HG03039 (cell line): ENCODE measurements around the gene OR1E1.
"Not testable (repeated sequence)": the region's sequence is repeated elsewhere in the genome, so short reads cannot be mapped to it uniquely, and the experiment has no call there.

ENCODE experiments used
- ATAC-seq: cut with Tn5 transposase; IDR thresholded peaks from one replicate; pipeline ENCODE4 v1.9.1; 2021; ENCODE audit warnings: mild to moderate bottlenecking, moderate library complexity; ENCODE audit not compliant: unreplicated experiment

Gene OR1E1, protein sequence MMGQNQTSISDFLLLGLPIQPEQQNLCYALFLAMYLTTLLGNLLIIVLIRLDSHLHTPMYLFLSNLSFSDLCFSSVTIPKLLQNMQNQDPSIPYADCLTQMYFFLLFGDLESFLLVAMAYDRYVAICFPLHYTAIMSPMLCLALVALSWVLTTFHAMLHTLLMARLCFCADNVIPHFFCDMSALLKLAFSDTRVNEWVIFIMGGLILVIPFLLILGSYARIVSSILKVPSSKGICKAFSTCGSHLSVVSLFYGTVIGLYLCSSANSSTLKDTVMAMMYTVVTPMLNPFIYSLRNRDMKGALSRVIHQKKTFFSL

DNA sequence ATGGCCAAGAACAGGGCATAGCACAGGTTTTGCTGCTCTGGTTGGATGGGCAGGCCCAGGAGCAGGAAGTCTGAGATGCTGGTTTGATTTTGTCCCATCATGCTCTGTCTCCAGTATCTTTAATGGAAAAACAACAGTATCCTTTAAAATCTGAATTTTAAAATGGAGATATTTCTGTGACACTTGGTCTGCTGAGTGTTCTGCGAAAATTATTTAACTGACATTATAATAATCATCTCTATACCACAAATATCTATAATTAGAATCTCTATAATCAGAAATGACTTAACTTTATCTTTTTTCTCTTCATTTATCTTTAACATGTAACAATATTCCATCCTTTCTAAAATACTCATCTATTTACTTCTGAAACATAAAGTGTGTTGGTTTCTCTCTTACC is at the start of gene OR1E1:
Gene OR1E1, minus strand, starts transcription at position 101 of the 400 bp plus-strand sequence. Its CDS starts 0 bp downstream, at position 101.
- ATAC-seq: no peak

DNA sequence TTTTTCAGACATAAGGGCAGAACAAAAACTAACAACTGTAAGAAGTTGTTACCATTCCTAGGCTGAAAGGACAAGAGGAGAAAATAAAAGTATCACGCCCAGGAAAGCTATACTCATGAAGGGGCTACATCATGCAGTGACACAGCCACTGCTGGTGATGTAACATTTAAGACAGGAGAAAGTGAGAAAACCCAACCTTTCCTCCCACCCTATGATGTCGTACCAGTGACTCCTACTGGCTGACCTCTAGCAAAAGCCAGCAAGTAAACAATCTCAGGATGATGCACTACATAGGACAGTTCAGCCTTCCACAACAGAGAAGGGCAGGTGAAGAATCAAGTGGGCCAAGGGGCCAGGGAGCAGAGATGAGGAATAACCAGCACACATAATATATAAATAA is 49.4 kb upstream of the OR1E1 start:
- no peak for ATAC-seq

DNA sequence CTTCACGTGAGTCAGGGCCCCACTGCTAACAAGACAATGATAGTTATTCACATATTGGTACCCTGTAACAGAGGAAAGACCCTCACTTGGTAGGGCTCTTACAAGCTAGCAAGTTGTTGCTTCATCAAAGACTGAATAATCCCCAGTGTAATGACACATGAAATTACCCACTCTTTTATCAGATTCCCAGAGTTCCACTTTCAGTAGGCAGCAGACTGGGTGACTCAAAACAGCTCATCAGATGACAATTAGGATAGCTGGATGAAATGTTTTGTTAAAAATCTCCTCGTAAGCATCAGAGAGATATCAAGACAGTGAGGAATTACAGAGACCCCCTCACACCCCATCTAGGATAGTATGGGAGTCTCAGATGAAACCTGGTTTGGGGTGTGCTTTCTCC is 42.2 kb upstream of the OR1E1 start:
- ATAC-seq: no peak

DNA sequence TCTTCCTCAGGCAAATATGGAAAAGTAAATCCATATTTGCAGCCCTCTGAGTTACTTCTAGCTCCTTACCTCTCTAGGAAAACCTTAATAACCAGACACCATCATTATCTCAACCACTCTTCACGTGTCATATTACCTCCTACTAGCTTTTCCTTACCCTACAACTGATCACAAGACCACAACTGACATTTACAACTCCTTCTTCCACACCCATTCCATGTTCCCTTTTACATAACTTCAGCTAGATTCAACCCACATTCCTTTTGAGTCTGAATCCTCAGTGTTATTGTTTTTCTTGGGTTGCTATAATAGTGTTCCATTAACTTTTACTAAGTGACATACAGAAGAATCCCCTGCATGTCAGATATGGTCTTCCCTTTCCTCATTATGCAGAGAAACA is 40.2 kb upstream of the OR1E1 start:
- no peak for ATAC-seq

DNA sequence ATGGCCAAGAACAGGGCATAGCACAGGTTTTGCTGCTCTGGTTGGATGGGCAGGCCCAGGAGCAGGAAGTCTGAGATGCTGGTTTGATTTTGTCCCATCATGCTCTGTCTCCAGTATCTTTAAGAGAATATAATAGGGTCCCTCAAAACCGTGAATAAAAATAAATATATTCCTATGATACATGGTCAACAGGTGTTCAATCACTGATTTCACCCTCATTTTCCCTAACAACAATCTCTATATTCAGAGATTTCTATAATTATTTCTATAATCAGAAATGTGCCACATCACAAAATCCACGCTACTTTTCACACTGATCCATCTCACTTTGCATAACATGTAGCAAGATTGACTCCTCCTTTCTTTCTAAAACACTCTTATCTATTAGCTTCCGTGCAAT is 35.5 kb upstream of the OR1E1 start, which contains the start of gene OR1E2:
Gene OR1E2, minus strand, starts transcription at position 101 of the 400 bp plus-strand sequence. Its CDS starts 0 bp downstream, at position 101.
- no peak for ATAC-seq

DNA sequence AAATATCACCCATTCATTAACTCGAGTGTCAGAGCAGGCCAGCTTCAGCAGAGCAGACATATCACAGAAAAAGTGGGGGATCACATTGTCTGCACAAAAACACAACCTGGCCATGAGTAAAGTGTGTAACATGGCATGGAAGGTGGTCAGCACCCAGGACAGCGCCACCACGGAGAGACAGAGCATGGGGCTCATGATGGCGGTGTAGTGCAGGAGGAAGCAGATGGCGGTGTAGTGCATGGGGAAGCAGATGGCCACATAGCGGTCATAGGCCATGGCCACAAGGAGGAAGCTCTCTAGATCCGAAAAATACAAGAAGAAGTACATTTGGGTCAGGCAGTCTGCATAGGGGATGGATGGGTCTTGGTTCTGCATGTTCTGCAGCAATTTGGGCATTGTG is 35.0 kb upstream of the OR1E1 start:
- not testable (repeated sequence) for ATAC-seq

DNA sequence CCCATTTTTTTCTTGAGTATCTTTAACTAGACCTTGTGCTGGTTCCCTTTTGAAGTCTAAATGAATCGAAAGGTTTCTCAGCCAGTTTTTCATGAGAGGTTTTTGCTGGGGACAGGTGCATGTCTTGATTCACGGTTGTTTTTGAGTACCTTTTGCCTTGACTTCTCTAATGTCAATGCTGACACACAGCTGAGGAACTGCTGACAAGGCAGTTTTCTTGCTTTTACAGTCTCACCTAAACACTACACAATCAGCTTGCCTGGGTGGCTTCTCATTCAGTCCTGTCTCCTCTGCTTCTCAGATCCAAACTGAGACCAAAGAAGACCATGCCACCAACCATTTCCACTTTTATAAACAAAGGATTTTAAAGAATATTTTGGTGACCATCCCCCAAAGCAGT is 20.0 kb upstream of the OR1E1 start:
- ATAC-seq: no peak

DNA sequence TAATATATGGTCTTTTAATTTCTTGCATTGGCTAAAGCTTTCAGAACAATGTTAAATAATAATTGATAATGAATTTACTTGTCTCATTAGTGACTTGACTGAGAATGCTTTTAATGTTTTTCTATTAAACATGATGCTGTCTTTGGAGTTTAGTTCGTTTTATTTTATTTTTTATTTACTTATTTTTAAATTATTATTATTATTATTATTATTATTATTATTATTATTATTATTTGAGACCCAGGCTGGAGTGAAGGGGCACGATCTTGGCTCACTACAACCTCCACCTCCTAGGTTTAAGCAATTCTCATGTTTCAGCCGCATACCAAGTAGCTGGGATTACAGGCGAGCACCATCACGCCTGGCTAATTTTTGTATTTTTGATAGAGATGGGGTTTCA is 17.4 kb upstream of the OR1E1 start:
- ATAC-seq: no peak

DNA sequence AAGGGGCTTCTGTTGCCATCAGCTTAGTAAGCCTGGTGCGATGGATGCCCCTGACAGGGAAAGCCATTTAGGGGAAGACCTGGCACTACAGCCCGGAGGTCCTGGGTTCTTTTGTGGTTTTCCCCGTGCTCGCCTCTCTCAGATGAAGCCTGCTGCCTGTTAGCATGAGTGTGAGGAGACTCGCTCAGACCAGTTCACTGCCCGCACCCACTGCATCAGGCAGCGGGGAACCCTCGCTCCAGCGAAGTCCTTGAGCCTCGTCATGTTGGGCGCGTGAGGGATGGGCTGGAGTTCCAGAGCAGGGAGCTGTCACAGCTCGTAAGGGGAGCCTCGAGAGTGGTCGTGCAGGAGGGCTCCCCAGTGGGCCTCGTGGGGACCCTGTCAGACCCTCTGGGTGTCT is 14.0 kb upstream of the OR1E1 start:
- not testable (repeated sequence) for ATAC-seq

DNA sequence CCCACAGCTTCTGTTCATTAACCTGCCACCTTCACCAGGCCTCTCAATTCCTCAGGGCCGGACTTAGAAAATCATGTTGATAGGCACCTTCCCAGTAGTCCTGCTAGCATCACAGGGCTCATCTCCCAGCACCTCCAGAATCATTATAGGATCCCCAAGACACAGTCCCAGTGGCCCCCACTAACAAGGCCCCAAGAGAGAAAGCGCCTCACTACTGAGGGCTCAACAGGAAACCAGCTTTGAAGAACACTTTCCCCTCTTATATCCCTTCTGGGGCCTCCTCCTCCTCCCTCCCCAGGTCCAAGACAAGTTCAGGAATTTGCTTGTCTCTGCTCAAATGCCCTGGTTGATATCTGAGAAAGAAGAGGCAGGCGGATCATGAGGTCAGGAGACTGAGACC is 12.9 kb upstream of the OR1E1 start, which contains the start of gene OR3A3:
Gene OR3A3, plus strand, starts transcription at position 301 of the 400 bp plus-strand sequence.
- ATAC-seq: no peak

DNA sequence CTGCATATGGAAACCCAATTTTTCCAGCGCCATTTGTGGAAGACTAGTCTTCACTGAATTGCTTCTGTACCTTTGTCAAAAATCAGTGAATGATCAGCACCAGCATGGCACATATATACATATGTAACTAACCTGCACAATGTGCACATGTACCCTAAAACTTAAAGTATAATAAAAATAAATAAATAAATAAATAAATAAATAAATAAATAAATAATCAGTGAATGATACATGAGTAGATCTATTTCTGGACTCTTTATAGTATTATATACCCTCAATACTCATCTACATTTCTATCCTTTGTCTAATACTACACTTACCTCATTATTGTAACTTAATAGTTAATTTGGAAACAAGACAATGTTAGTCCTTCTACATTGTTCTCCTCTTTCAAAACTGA is 5.6 kb upstream of the OR1E1 start:
- ATAC-seq: not testable (repeated sequence)

DNA sequence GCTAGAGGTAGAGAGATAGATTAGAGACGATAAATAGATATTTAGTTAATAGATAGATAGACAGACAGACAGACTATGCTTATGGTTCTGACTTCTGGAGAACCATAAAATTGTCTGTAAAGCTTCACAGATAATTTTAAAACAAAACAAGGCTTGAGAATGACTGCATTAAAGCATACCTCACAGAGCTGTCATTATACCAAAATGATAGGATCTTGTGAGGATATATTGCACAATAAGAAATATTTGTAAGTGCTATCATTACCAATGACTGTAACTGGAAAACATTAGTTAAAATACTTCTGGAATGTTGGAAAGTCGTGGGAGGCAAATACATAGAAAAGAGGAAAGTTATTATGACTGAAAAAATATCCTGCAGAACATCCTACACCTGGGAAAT is 3.6 kb upstream of the OR1E1 start:
- no peak for ATAC-seq

DNA sequence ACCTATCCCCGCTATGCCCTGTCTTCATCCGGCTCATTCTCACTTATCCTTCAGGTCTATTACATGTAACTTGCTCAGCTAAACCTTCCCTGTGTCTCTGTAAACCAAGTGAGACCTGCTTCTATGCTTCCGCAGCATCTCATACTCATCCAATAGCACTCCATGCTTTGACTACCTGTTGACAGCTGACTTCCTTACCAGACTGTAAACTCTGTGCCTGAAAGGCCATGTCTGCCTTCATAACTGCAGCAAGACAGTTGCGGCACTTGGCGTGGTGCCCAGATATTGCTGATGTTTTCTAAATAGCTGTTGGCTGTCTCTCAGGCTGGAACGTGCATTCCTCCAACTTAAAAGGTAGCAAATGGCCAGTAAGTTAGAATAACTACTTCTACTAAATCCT is 1.8 kb upstream of the OR1E1 start:
- no peak for ATAC-seq

DNA sequence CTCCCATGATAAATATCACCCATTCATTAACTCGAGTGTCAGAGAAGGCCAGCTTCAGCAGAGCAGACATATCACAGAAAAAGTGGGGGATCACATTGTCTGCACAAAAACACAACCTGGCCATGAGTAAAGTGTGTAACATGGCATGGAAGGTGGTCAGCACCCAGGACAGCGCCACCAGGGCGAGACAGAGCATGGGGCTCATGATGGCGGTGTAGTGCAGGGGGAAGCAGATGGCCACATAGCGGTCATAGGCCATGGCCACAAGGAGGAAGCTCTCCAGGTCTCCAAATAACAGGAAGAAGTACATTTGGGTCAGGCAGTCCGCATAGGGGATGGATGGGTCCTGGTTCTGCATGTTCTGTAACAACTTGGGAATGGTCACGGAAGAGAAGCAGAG is 409 bp downstream of the OR1E1 start:
- not testable (repeated sequence) for ATAC-seq

DNA sequence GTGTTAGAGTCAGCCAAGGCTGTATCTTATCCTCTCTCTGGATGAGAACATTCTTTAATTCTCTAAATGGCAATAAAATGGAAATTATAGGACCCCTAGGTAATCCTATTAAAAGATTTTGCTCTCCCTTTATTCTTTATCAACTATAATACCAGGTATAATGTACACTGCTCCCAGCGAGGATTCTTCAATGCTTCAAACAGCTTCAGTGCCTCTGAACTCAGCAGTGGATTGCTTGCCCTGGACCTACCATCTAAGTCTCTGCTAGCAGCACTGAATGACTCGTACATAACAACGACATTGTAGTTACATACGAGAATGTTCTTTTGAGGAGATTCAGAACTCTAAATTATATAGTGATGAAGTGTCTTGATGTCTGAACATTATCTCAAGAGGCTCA is 8.4 kb downstream of the OR1E1 start:
- no peak for ATAC-seq

DNA sequence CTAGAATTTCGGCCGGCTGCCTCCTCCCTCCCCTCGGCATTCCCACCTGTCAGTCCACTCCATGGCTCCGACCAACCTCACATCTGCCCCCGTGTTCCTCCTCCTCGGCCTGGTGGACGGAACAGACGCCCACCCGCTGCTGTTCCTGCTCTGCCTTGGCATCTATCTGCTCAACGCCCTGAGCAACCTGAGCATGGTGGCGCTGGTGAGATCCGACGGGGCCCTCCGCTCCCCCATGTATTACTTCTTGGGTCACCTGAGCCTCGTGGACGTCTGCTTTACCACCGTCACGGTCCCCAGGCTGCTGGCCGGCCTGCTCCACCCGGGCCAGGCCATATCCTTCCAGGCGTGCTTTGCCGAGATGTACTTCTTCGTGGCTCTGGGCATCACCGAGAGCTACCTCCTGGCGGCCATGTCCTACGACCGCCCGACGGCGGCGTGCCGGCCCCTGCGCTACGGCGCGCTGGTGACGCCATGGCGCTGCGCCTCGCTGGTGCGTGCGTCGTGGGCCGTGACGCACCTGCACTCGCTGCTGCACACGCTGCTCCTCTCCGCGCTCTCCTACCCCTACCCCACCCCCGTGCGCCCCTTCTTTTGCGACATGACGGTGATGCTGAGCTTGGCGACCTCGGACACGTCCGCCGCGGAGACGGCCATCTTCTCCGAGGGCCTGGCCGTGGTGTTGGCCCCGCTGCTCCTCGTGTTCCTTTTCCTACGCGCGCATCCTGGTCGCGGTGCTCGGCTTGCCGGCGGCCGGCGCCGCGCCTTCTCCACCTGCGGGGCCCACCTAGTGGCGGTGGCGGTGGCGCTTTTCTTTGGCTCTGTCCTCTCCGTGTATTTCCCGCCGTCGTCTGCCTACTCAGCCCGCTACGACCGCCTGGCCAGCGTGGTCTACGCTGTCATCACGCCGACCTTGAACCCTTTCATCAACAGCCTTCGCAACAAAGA is 12.1 kb downstream of the OR1E1 start, which contains the start of gene OR3A2:
Gene OR3A2, minus strand, starts transcription at position 440 of the 948 bp plus-strand sequence.
- ATAC-seq: no peak

DNA sequence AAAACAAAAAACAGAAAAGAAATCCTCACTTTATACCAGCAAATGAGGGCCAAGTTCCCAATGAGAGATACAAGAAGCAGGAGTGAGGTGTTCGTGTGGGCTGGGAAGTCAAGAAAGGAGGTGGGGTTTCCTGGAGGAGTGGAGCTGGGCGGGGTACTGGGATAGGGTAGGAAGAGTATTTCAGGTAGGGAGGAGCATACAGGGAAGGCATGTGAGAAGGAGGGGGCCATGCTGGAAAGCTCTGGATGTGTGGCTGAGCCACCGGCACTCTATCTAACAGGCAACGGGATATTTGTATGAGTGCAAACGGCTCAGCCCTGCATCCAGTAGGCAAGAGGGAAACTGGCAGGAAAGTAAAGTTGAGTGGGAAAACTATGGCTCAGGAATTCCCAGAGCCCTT is 16.3 kb downstream of the OR1E1 start:
- no peak for ATAC-seq

DNA sequence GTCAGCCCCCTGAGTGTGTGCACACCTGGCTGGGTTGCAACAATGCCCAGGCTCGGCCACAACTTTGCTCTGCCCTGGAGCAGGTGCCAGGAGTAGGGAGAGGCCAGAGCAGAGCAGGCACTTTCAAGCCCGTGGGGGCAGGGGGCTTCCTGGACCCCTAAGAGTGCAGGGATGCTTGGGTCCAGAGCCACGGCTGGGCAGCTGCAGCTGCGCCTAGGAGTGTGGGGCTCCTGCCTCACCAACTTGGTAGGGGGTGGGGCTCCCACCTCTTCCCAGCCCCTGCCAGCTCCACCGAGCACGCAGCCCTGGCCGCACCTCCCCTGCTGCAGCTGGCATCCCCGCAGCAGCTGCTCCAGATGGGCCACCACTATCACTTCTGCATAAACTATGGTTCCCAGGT is 19.9 kb downstream of the OR1E1 start:
- ATAC-seq: no peak

DNA sequence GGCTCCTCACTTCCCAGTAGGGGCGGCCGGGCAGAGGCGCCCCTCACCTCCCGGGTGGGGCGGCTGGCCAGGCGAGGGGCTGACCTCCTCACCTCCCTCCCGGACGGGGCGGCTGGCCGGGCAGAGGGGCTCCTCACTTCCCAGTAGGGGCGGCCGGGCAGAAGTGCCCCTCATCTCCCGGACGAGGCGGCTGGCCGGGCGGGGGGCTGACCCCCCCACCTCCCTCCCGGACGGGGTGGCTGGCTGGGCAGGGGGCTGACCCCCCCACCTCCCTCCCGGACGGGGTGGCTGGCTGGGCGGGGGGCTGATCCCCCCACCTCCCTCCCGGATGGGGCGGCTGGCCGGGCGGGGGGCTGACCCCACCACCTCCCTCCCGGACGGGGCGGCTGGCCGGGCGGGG is 27.0 kb downstream of the OR1E1 start:
- ATAC-seq: not testable (repeated sequence)
